Erythroblast (primary cell): Measurements from ENCODE around the gene SESTD1.

ENCODE experiments used
- GATA1 ChIP-seq: IDR thresholded peaks from 2 replicates; pipeline ENCODE4 v1.6.1; 2011; ENCODE audit warnings: low read depth, mild to moderate bottlenecking, control low read depth, low read length, moderate library complexity
- POLR2A ChIP-seq: IDR thresholded peaks from 2 replicates; pipeline ENCODE4 v1.6.1; 2011; ENCODE audit warnings: mild to moderate bottlenecking, low read length

DNA sequence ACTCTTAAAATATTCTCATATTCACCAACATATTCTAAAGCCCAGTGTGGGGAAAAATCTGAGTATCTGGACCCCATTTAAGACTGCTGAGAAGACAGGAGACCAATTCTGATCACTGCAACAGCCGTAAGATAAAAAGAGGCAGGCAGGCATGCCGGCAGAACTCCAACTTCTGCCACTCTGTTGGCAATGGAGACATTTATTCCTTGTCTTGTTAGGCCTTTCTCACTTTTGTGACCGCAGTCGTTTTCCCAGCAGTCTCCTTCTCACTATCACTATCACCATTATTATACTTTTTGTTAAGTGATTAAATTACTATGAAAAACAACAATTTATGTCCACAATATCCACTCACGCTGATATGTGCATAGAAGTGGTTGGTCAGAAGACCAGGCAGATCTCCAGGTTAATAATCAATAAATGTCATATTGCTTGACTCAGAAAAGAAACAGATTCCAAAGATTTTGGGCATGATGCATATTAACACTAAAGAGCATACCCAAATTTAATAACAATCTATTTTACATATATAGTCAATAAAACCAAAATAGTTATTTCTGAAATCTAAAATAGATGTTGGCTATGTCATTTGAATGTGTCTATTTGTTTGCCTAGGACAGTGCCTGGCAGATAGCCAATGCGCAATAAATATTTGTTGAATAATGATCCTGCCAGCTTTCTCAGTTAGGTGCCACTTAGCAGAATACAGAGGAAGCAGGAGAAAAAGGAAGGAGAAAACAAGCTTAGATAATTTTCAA, 38.2 kb downstream of the SESTD1 start:
- no peak for TF ChIP-seq POLR2A
- no peak for TF ChIP-seq GATA1
